ENCODE measurements around the gene GPR15LG.

Gene GPR15LG

DNA sequence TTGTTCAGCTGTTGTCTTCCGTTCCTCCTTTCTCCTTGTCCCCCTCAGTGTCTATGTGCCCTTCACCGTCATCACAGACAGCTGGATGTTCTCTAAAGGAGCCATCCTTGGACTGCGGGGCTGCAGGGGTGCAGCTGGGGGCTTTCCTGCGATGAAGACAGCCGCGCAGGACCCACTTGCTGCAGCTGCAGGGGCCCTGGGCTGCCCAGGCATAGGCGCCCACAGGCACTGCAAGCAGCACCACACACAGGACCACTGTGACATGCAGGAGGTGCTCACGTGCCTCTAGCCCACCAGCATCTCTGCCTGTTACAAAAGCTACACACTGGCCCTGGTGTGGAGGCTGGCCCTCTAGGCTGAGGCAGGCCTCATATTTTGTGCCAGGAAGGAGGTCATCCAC, 48.3 kb downstream of the GPR15LG start:
- TF ChIP-seq CTCF (IDR thresholded peaks at IDR 0.05; ENCODE audit: low read depth, low read length): no peak
- no peak for DNase-seq (ENCODE audit: low read depth in 2 of 2)
- H3K4me3 ChIP-seq (replicated peaks in 1 of 2; ENCODE audit: low read depth in 2 of 2, low read length in 2 of 2): no peak overlapping the region

DNA sequence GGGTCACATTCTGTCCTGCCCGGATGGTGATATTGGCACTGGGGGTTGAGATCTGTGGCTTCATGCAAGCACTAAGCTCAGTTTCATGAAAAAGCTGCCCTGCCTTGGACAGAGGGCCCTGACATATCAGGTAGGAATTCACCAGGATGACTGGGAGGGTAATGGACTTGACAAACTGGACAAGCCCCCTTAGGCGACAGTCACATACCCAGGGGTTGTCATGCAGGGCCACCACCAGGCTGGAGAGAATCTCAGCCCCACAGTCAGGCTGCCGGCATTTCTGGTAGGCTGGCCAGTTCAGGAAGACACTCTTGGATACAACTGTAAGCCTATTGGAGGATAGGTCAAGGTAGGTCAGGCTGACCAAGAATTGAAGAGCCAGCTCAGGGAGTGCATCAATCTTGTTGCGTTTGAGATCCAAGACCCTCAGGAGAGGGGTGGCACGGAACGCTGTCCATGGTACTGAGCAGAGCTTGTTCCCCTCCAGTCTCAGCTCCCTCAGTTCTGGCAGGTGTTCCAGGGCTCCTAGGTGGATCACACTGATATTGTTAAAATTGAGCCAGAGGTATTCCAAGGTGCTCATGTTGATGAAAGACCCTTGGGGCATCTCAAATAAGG, 50.9 kb downstream of the GPR15LG start:
- H3K4me3 ChIP-seq (replicated peaks in 1 of 2; ENCODE audit: low read depth in 2 of 2, low read length in 2 of 2): no peak overlapping the region
- DNase-seq (ENCODE audit: low read depth in 2 of 2): no peak
- TF ChIP-seq CTCF (IDR thresholded peaks at IDR 0.05; ENCODE audit: low read depth, low read length): no peak

- no peak within 1 kb of the TSS for H3K4me3 ChIP-seq (replicated peaks in 1 of 2; ENCODE audit: low read depth in 2 of 2, low read length in 2 of 2)
- TF ChIP-seq CTCF (IDR thresholded peaks at IDR 0.05; ENCODE audit: low read depth, low read length): no peak
- no peak for DNase-seq (ENCODE audit: low read depth in 2 of 2)
These were observed 52.0 kb downstream of the GPR15LG start, which contains the start of gene LRIT2 for GRCh38 chr10:84225427-84226173. Gene LRIT2, minus strand, starts transcription at chr10:84225544. Its CDS starts 24 bp downstream, at chr10:84225520.

- H3K4me3 ChIP-seq (replicated peaks in 1 of 2; ENCODE audit: low read depth in 2 of 2, low read length in 2 of 2): no peak overlapping the region
- no peak for TF ChIP-seq CTCF (IDR thresholded peaks at IDR 0.05; ENCODE audit: low read depth, low read length)
- no peak for DNase-seq (ENCODE audit: low read depth in 2 of 2)
These were observed 53.0 kb downstream of the GPR15LG start for GRCh38 chr10:84226616-84227015.

DNA sequence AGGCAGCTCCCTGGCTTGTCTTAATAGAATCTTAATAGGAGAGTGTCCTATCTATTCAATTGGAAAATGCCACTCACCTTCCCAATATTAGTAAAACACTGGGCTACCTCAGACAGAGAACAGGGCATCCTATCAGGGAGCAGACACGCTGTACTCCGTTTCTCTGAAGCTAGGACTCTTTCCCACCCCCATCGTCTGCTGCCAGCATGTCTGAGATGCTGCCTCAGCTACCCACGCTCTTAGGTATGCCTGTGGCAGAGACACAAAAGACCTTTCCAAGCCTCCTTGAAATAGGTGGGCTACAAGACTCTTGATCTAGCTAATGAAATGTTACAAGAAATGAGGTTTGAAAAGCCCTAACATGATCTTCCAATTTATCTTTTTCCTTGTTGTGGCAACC, 54.2 kb downstream of the GPR15LG start:
- DNase-seq (ENCODE audit: low read depth in 2 of 2): no peak
- H3K4me3 ChIP-seq (replicated peaks in 1 of 2; ENCODE audit: low read depth in 2 of 2, low read length in 2 of 2): no peak overlapping the region
- TF ChIP-seq CTCF (IDR thresholded peaks at IDR 0.05; ENCODE audit: low read depth, low read length): no peak

- no peak for TF ChIP-seq CTCF (IDR thresholded peaks at IDR 0.05; ENCODE audit: low read depth, low read length)
- no peak overlapping the region for H3K4me3 ChIP-seq (replicated peaks in 1 of 2; ENCODE audit: low read depth in 2 of 2, low read length in 2 of 2)
- DNase-seq (ENCODE audit: low read depth in 2 of 2): no peak
These were observed 56.8 kb downstream of the GPR15LG start for GRCh38 chr10:84230359-84230758.

Data from cardiac fibroblast (primary cell).